NCI-H2107 (cell line): ENCODE measurements around the gene CES2.
A peak's percentile ranks its signal among the peaks of the same experiment; 100 is the strongest.
"Not testable (repeated sequence)": the region's sequence is repeated elsewhere in the genome, so short reads cannot be mapped to it uniquely, and the experiment has no call there.

ENCODE experiments used
- DNase-seq: peaks from one replicate; lab custom pipeline; 2025; lab: John Stamatoyannopoulos, UW

The CES2 gene

DNA sequence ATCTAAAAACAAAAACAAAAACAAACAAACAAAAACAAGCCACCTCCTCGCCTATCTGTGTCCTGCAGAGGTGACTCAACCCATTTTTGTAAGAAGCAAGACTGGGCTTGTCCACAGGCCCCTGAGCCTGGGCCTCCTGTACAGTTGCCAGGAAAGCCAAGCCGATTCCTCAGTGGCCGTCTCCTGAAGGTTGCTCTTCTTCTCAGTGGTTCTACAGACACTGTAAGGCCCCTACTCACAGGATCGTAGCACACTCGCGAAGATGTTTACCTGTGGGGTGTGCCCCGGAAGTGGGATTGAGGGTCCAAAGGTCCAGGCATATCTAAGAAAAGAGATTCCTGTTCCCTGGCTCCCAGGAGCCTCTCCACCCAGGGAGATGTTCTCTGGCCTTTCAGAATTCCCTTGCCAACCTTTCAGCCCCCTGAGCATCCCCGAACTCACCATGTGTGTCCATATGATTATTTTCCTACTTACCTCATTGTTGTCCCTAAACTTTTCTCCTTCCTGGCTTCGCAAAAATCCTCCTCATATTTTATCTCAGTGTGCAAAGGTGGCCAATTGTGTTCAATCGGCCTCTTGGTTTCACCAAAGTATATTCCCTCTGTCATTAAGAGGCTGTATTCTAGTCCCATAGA lies 18.3 kb downstream of the CES2 start:
- DNase-seq, result no peak

DNA sequence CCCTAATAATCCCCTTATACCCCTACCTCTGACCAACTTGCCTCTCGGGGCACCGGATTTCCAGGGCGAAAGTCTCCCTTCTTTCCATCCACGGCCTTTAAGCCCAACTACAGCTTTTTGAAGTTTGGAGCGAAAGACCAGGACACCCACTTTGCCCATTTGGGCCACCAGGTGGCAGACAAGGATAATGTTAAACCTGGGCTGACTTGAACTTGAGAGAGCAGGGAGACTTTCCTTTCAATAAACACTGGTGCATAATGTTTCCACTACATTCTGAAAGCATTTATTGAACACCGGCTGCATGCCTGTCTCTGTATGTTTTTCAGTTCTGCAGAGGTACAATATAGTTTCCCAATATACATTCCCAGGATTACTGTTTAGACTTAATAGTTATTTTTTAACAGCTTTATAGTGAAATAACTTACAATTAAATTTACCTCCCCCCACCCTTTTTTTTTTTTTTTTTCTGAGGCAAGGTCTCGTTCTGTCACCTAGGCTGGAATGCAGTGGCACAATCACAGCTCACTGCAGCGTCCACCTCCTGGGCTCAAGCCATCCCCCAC lies 18.9 kb downstream of the CES2 start:
- peak; percentile 45 for DNase-seq

DNA sequence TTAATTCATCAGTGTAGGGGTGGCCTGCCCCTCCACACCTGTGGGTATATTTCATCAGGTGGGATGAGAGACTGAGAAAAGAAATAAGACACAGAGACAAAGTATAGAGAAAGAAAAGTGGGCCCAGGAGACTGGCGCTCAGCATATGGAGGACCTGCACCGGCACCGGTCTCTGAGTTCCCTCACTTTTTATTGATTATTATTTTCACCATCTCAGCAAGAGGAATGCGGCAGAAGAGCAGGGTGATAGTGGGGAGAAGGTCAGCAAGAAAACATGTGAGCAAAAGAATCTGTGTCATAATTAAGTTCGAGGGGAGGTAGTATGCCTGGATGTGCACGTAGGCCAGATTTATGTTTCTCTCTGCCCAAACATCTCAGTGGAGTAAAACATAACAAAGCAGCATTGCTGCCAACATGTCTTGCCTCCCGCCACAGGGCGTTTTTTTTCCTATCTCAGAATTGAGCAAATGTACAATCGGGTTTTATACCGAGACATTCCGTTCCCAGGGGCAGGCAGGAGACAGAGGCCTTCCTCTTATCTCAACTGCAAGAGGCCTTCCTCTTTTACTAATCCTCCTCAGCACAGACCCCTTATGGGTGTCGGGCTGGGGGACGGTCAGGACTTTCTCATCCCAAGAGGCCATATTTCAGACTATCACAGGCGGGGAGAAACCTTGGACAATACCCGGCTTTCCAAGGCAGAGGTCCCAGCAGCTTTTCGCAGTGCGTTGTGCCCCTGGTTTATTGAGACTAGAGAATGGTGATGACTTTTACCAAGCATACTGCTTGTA lies 20.2 kb downstream of the CES2 start:
- DNase-seq, result not testable (repeated sequence)

DNA sequence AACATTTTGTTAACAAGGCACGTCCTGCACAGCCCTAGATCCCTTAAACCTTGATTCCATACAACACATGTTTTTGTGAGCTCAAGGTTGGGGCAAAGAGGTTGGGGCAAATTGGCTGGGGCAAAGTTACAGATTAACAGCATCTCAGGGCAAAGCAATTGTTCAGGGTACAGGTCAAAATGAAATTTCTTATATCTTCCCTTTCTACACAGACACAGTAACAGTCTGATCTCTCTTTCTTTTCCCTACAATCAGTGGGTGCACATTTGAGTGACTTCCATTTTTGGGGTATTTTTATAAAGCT lies 20.8 kb downstream of the CES2 start:
- DNase-seq, result not testable (repeated sequence)

DNA sequence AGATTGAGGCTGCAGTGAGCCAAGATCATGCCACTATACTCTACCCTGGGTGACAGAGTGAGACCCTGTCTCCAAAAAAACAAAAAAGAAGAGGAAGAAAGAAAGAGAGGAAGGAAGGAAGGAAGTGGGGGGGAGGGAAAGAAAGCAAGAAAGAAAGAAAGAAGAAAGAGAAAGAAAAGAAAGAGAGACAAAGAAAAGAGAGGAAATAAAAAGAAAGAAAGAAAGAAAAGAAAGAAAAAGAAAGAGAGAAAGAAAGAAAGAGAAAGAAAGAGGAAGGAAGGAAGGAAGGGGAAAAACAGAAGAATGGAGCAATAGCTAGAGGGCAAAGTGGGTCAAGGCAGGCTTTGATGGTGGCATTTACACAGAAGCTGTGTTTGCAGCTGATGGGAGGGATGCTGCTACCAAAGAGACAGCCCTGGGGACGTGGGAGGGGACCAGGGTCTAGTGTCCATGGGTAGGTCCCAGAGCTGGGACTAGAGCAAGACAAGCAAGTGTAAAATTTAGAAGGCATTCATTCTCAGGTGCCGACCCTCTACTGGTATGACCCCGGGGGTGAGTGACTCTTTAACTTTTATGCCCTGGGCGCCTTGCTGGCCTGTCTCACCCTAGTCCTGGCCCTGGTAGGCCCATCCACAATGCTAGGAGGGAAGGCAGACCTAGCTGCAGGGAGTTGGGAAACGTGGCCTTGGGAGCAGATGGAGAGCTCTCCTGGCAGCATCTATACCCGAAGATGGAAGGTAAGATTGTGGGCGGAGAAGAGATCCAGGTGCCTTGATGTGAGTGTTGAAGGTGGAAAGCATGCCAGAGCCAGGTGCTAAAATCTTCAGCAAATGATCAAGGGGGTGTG lies 23.8 kb downstream of the CES2 start:
- no peak for DNase-seq

DNA sequence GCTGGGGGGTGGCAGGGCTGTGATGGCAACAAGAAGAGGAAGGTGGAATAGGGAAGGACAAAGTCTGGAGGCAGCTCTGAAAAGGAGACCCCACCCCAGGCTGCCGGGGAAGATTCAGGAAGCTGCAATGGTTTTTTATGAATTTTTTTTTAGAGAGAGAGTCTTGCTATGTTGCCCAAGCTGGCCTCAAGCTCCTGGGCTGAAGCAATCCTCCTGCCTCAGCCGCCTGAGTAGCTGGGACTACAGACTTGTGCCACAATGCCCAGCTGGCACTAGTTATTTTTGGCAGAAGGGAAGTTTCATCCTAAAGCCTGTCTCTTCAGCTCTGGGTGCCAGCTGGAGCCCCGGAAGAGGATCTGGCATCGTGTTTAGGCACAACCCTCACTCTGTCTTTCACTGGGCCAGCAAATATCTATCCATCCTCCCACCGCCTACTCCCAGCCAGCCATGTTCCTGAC lies 24.4 kb downstream of the CES2 start:
- no peak for DNase-seq

DNA sequence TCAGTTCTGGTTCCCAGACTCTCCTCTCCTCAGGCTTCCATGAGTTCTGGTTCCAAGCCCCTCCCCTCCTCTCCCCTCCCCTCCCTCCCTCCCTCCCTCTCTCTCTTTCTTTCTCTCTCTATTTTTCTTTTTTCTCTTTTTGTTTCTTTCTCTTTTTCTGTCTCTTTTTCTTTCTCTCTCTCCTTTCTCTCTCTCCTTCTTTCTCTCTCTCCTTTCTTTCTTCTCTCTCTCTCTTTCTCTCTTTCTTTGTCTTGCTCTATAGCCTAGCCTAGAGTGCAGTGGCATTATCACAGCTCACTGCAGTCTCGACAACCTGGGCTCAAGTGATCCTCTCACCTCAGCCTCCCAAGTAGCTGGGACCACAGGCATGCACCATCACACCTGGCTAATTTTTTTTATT lies 25.0 kb downstream of the CES2 start:
- DNase-seq, result no peak

DNA sequence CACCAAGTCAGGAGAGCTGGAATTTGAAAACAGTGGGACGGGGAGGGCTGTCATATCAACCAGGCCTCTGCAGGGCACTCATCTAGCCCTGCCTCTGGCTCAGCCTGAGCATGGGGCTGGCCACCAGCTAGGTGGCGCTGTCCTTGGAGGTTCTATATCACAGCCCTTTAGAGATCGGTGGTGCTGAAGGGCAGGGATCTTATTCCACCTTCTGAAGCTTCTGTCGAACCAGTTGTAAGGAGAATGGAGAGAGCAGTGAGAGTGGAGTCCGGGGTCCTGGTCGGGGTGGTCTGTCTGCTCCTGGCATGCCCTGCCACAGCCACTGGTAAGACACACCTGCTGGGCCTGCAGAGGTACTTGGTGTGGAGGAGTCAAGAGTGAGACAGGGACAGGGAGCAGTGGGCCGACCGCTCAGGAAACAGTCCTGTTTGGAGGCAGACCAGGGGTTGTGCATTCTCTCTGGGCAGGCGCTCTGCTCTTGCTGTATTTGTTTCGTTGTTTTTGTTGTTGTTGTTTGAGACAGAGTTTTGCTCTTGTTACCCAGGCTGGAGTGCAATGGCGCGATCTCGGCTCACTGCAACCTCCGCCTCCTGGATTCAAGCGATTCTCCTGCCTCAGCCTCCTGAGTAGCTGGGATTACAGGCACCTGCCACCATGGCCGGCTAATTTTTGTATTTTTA lies 25.9 kb downstream of the CES2 start, which contains the start of gene CES3:
TSS of gene CES3 (plus strand) at position 202 of the 680 bp plus-strand sequence. CDS start at position 244, 42 bp downstream.
- DNase-seq, result peak; percentile 41

DNA sequence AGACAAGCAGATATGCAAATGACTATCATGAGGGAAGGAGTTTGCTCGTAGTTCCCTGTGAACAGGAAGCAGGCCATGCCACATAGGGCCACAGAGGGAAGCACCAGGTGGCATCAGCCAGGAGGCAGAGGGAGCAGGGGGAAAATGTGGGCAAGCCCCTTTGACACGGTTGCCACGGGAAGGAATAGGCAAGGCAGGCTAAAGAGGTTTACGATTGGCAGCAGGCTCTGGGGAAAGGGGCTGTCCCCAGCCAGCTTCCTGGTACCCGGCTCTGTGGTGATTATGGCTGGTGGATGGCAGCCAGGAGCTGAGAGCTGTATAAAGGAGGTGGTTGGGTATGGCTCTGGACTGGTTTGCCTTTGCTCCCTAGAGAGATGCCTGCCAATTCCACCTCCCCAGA lies 26.6 kb downstream of the CES2 start:
- peak; percentile 59 for DNase-seq

DNA sequence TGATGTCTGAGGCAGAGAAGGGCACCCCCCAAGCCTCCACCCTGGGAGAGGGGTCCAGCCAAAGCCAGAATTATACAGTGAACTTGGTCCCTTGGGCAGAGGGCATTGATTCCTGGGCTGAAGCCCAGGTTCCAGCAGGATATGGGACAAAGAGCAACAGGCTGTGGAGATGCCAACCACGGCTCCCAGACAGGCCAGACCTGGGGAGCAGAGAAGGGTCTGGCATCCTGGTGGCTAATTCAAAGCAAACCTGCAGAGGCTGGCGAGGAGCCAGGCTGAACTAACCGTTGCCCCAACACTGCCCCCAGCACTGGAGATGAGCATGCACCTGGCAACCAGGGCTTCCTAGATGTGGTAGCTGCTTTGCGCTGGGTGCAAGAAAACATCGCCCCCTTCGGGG lies 28.7 kb downstream of the CES2 start:
- no peak for DNase-seq

DNA sequence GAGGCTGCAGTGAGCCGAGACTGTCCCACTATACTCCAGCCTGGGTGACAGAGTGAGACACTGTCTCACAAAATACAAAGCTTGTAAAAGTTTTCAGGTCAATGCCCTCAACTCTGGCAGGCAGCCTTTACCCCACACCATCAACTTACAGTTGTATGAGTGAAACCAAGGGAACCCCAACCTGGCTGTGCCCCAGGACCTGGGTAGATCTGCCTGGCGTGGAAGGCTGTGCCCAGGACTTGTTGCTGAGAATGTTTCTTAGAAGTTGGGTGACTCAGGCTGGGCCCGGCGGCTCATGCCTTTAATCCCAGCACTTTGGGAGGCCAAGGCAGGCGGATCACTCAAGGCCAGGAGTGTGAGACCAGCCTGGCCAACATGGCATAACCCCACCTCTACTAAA lies 33.5 kb downstream of the CES2 start:
- DNase-seq, result no peak

DNA sequence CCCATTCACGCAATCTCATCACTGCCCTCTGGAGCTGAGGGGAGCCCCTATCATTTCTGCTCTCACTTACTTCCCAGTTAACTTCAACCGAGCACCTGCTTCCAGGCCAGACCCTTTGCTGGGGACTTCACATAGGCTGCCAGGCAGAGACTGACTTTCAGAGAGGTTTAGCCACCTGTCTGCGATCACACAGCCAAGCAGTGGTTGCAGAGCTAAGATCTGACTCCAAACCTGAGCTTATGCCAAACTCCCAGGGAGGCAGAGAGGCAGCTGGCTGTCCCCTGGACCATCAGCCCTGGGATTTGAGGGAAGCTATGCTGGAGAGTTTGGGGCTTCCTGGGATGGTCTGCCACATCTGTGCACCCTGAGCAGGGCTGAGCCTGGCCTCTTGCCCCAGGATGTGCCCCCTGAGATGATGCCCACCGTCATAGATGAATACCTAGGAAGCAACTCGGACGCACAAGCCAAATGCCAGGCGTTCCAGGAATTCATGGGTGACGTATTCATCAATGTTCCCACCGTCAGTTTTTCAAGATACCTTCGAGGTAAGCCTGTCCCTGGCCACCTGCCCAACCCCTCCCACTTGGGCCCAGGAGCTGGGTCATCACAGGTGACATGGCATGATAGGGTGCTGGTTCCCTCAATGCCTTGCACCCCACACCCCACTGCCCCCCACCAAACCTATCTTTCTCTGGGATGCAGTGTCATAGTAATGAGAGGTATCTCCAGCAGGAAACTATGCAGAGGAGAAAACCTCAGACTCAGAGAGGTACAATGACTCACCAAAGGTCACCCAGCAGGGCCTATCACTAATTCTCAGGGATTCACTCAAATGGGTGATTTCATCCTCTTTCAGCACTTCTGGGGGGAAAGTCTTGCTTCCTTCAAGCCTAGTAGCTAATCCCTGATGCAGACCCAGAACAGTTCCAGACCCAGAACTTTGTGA lies 35.7 kb downstream of the CES2 start:
- DNase-seq, result no peak

DNA sequence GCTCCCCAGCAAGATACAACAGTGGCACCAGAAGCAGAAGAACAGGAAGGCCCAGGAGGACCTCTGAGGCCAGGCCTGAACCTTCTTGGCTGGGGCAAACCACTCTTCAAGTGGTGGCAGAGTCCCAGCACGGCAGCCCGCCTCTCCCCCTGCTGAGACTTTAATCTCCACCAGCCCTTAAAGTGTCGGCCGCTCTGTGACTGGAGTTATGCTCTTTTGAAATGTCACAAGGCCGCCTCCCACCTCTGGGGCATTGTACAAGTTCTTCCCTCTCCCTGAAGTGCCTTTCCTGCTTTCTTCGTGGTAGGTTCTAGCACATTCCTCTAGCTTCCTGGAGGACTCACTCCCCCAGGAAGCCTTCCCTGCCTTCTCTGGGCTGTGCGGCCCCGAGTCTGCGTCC lies 37.7 kb downstream of the CES2 start:
- DNase-seq, result no peak

DNA sequence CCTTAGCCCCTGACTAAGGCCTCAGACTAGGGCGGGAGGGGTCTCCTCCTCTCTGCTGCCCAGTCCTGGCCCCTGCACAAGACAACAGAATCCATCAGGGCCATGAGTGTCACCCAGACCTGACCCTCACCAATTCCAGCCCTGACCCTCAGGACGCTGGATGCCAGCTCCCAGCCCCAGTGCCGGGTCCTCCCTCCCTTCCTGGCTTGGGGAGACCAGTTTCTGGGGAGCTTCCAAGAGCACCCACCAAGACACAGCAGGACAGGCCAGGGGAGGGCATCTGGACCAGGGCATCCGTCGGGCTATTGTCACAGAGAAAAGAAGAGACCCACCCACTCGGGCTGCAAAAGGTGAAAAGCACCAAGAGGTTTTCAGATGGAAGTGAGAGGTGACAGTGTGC lies 38.4 kb downstream of the CES2 start:
- no peak for DNase-seq

DNA sequence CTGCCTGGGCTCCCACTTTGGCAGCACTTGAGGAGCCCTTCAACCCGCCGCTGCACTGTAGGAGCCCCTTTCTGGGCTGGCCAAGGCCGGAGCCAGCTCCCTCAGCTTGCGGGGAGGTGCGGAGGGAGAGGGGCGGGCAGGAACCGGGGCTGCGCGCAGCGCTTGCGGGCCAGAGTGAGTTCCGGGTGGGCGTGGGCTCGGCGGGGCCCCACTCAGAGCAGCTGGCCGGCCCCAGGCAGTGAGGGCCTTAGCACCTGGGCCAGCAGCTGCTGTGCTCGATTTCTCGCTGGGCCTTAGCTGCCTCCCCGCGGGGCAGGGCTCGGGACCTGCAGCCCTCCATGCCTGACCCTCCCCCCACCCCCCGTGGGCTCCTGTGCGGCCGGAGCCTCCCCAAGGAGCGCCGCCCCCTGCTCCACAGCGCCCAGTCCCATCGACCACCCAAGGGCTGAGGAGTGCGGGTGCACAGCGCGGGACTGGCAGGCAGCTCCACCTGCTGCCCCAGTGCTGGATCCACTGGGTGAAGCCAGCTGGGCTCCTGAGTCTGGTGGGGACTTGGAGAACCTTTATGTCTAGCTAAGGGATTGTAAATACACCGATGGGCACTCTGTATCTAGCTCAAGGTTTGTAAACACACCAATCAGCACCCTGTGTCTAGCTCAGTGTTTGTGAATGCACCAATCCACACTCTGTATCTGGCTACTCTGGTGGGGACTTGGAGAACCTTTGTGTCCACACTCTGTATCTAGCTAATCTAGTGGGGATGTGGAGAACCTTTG lies 39.0 kb downstream of the CES2 start:
- not testable (repeated sequence) for DNase-seq

DNA sequence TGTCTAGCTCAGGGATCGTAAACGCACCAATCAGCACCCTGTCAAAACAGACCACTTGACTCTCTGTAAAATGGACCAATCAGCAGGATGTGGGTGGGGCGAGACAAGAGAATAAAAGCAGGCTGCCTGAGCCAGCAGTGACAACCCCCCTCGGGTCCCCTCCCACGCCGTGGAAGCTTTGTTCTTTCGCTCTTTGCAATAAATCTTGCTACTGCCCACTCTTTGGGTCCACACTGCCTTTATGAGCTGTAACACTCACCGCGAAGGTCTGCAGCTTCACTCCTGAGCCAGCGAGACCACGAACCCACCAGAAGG lies 39.6 kb downstream of the CES2 start:
- not testable (repeated sequence) for DNase-seq

DNA sequence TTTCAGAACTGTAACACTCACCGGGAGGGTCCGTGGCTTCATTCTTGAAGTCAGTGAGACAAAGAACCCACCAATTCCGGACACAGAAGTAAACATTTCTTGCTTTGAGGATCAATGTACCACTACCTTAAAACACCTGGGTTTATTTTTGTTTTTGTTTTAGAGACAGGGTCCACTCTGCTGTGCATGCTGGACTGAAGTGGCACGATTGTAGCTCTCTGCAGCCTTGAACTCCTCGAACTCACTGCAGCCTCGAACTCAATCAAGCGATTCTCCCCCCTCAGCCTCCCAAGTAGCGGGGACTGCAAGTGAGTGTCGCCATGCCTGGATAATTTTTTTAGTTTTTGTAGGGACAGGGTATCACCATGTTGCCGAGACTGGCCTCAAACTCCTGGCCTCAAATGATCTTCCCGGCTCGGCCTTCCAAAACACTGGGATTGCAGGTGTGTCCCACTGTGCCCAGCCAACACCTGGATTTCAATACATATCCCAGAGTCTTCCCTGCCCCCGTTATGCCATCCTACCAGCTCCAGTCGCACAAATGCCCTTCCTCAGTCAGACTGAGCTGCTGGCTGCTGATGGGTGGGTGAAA lies 40.1 kb downstream of the CES2 start:
- DNase-seq, result no peak

DNA sequence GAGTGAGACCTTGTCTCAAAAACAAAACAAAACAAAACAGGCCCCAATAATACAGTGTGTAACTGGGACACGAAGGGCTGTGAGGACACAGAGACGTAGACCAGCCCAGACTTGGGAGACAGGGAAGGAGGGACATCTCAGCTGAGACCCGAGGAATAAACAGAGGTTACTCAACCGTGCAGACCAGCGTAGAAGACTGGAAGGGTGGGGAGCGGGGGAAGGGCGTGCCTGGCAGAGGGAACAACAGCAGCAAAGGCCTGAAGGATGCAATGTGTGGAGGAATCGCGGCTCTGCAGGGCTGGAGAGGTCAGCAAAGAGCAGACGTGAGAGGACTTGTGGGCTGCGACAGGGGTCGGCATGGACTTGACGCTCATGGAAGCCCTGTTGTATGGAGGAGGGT lies 41.4 kb downstream of the CES2 start:
- no peak for DNase-seq

DNA sequence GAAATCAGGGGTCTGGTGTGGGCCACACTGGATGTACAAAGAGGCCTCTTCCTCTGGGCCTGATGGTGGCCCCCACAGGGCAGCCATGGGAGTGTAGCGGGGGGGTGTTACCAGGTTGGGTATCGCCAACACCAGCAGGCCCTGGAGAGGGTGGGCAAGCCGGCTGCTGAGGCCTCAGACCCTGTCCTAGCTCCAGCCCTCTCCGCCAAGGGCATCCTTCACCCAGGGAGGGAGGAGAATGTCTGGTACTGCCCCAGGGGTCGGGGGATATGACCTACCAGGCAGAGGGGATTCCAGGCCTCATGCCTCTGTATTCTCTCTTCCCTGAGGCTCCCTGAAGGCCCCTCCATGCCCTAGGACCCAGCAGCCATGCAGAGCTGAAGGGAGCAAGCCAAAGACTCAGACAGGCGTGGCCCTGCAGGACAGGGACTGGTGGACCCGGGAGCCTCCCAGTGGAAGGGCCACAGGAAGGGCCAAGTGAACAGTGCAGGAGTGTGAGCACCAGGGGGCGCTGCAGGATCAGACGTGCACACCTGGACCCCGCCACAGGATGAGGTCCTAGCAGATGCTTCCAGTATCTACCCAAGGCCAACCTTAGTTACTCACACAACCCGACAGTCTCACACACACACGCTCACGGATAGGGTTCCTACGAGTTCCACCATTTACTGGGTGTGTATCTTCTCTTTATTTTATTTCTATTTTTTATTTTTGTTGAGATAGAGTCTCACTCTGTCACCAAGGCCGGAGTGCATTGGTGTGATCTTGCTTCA lies 42.2 kb downstream of the CES2 start:
- peak; percentile 46 for DNase-seq
